GM19438 (cell line): ENCODE data around the gene DRG2.

Experiments
- ATAC-seq: cut with Tn5 transposase; IDR thresholded peaks from one replicate; pipeline ENCODE4 v1.9.1; 2021; ENCODE audit warnings: low read depth; ENCODE audit not compliant: unreplicated experiment

DRG2 gene

DNA sequence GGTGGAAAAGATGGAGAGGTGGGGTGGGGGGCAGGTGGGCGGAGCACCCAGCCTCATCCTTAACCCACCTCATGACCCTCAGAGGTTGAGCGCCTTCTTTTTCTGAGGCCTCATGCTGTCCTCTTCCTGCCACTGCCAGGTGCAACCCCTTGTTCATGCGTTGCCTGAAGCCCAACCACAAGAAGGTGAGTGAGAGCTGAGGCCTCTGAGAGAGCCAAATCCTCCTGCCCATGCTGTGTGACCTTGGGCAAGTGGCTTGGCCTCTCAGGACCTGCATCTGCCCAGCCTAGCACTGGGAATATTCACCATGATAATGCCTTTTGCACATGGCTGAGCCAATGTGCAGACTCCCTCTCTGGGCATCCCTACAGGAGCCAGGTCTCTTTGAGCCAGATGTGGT is 52.9 kb downstream of the DRG2 start:
- no peak for ATAC-seq

DNA sequence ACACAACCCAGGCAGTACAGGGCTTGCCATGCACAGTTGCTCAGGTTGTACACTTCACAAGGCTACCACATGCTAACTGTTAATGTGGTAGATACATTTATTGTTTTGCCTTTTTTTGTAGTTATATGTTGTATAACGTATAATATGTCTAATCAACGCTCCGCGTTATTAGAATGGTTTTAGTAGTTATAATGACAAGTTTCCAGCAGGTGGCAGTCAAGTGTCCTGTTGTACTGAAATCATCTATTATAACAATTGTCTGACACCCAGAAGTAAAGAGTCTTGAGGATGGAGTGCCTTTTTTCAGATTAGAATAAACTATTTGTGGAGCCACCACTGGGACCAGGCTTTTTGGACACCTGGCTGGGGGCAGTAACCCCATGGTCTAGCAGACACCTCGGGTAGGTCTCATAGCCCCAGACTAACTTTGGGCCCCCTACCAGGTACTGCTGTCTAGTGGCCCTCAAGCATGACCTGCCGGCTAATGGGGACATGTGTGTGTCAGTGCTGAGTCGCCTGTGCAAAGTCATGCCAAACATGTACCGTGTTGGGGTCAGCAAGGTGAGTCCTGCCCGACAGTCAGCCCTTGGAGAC is 53.6 kb downstream of the DRG2 start:
- ATAC-seq, result no peak

DNA sequence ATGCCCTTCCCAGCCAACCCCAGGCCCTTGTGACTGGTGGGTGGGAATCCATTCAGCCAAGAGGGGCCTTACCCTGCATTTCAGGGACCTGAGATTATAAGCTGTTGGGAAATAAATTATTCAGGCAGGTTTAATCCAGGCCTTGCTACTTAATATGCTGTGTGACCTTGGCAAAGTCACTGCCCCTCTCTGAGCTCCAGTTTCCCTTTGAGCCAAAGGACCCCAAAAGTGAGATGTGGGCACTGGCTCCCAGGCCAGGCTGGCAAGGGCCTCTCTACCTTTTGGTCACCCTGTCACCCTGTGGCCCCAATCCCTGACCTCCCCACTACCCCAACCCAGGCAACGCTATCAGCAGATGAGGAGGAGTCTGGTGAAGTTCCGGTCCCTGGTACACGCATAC is 54.7 kb downstream of the DRG2 start:
- ATAC-seq, result no peak

DNA sequence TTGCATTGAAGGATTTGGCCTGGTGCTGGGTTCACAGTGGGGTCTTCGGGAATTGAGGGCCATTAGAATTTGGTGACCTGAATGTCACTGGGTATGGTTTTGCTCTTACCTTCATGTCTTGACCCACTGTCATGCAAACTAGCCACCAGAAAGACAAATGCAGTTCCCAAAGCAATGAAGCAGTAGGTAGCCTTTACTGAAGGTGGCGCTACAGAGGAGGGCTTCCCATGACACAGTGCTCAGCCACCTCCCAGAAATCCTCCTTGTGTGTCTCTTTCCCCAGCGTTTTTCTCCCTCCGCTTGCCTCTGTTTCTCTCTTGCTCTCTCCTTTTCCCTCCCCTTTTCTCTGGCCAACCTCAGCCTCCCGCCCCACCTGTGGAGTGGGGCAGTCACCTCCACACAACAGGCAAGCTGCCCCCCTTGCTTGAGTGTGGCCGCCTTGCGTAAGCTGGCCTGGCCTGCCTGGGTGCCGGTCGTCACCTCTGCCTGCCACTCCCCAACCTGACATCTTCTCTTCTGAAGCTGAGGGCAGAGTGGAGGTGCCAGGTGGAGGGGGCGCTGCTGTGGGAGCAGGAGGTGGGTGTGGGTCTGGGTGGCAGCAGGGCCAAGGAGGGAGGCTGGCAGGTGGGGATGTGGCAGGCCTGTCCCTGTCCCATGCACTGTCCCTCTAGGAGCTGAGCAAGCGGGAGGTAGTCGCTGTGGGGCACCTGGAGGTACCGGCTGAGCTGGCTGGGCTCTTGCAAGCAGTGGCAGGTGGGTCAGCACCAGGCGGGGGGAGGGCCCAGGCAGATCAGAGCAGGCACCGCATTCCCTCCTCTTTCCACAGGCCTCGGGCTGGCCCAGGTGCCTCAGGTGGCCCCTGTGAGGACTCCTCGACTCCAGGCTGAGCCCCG is 55.5 kb downstream of the DRG2 start:
- ATAC-seq, result no peak

DNA sequence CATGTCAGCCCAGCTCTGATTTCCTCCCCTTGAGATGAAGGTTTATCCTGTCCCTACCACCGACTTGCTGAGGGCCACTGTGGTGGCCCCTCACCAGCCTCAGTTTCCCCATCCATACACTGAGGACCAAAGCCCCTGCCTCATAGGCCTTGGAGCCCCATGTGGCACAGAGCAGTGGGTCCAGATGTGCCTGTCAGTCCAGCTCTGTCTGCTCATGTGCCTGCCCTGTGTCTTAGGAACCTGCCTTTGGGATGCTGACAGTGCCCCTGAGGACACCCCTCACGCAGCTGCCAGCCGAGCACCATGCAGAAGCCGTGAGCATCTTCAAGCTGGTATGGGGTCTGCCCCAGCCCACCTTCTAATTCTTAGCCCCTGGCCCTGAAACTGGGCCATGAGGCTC is 56.5 kb downstream of the DRG2 start:
- no peak for ATAC-seq

DNA sequence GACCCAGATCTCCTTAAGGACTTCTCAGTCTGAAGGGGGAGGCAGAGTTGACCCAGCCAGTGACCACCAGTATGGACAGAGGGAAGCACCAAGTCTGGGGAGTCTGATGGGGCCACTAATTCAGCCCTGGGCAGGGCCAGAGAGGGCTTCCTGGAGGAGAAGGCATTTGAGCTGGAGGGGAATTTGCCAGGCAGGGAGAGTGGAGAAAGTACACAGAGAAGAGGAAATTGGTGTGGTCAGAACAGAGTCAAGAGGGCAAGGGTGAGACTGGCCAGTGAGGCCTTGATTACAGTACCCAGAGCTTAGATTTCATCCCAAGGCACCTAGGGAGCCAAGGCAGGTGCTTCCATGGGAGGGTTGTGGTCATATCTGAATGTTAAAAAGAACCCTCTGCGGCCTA is 57.1 kb downstream of the DRG2 start:
- no peak for ATAC-seq

DNA sequence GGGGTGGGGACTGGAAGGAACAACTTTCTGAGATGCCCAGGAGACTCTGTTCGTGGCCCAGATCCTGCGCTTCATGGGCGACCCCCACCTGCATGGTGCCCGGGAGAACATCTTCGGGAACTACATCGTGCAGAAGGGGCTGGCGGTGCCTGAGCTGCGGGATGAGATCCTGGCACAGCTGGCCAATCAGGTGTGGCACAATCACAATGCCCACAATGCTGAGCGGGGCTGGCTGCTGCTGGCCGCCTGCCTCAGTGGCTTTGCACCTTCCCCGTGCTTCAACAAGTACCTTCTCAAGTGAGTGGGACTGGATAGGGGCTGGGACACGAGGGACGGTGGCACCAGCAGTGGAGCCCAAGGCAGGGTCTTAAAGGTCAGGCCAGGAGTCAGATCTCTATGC is 58.1 kb downstream of the DRG2 start:
- ATAC-seq, result no peak

DNA sequence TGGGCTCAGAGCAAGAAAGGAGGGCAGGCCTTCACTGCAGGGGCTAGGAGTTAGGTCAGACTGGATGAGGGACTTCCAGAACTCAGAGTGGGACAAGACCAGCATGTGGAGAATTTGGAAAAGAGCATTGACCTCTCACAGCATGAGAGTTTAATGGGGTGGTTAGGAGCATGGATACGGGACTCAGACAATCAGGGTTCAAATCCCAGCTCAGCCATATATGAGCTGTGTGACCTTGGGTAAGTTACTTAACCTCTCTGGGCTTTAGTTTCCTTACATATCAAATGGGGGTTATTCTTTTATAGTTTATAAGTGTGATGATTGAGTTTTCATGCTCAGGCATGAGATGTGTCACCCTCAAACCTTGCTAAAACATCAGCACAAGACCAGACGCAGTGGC is 58.5 kb downstream of the DRG2 start:
- no peak for ATAC-seq

DNA sequence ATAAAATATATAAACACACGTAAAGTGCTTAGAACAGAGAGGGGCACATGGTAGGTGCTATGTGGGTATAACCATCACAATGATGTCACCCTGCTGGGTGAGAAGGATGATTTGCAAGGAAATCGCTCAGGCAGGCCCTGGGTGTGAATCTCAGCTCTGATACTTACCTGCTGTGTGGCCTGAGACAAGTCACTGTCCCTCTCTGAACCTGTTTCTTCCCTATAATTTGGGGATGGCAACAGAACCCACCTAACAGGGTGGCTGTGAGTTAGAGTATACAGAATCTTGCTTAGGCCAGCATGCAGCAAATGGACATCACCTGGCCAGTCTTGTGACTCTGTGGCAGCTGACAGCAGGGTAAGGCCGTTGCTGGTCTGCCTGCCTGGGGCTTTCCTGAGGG is 59.2 kb downstream of the DRG2 start:
- no peak for ATAC-seq

DNA sequence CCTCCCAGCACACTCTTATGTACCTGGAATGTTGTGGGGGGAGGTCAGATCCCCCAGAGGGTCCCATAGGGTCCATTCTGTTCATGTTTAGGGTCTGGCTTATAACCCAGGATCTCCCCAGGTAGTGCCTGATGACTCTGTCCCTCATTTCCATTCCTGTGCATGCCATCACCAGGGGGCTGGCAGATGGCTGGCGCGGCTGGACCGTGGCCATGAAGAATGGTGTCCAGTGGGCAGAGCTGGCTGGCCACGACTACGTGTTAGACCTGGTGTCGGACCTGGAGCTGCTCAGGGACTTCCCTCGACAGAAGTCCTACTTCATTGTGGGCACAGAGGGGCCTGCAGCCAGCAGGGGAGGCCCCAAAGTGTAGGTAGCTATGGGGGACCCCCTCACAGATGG is 60.8 kb downstream of the DRG2 start:
- ATAC-seq, result no peak

DNA sequence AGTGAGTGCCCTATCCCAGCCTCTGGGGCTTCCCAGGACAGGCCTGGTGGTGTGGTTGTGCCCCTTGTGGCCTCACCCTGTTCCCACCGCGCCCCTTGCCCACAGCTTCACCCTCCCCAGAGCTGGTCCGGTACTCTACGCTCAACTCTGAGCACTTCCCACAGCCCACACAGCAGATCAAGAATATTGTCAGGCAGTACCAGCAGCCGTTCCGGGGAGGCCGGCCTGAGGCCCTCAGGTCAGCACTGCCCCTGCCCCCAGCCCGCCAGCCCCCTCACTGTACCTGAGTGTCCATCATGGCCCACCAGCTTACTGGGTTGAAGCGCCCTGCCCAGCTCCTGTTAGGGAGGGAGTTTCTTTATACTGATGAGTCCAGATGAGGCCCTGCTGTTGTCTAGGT is 63.5 kb downstream of the DRG2 start:
- ATAC-seq, result no peak

DNA sequence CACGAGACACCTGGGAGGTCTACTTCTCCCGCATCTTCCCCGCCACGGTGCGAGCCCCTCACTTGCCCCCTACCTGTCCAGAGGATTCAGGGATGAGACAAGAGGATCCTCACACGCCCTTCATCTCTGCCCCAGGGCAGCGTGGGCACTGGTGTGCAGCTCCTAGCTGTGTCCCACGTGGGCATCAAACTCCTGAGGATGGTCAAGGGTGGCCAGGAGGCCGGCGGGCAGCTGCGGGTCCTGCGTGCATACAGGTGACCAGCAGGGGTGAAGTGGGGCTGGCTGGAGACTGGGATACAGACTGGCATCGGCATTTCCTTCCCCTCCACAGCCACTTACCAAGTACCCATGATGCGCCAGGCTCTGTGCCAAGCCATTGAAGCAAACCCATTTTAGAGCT is 67.4 kb downstream of the DRG2 start:
- no peak for ATAC-seq

DNA sequence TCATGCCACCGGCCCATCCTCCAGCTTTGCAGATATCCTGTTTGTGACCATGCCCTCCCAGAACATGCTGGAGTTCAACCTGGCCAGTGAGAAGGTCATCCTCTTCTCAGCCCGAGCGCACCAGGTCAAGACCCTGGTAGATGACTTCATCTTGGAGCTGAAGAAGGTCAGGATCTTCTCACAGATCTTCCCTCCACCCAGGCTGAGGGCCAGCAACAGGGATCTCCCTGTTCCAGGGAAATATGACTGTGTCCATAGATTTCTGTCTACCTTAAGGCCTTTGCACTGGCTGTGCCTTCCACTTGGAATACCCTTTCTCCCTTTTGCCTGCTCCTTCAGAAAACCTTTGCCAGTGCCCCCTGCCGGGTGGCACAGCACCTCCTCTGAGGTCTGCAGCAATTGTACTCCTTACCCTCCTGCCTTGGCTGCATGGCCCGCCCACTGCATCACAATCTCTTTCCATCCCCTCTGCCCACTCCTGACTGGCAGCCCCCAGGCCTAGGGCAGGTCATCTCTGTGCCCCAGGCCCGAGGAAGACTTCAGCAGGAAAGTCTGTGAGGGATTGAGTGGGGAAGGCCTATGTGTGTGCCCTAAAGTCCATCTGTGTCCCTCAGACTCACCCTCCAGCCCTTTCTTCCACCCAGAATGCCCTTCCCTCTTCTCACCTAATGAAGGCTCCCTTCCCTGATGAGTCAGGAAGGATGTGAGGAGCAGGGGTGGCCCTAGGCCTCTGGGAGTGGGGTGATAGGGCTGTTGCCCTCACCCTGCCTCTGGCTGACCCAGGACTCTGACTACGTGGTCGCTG is 68.6 kb downstream of the DRG2 start:
- no peak for ATAC-seq

DNA sequence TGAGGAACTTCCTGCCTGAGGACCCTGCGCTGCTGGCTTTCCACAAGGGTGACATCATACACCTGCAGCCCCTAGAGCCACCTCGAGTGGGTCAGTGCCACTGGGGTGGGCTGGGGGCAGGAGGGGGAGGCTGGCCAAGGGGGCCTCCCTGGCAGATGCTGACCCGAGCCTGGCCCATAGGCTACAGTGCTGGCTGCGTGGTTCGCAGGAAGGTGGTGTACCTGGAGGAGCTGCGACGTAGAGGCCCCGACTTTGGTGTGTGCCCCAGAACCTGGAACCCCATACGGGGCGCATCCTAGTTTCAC is 69.2 kb downstream of the DRG2 start:
- no peak for ATAC-seq
